MM.1S (cell line): ENCODE data around the gene TMEM92.
"Not testable (repeated sequence)": the region's sequence is repeated elsewhere in the genome, so short reads cannot be mapped to it uniquely, and the experiment has no call there.

Source experiments
- DNase-seq: peaks from one replicate; pipeline ENCODE4 v3.0.0-alpha.2; 2015
- H2AFZ ChIP-seq: fragments of 300-600 bp; sonication (generic); 2 replicates; pipeline ENCODE4 v1.6.0; 2016; ENCODE audit warnings: antibody characterized with exemption, low read length
- H3F3A ChIP-seq: fragments of 300-600 bp; sonication (generic); 2 replicates; pipeline ENCODE4 v1.6.1; 2016; ENCODE audit warnings: mild to moderate bottlenecking, antibody characterized with exemption, low read length, moderate library complexity, mixed read lengths; ENCODE audit not compliant: insufficient read depth
- H3K27ac ChIP-seq: fragments of 300-600 bp; sonication (generic); 2 replicates; pipeline ENCODE4 v1.5.1; 2016; ENCODE audit warnings: mild to moderate bottlenecking, low read length
- H3K27me3 ChIP-seq: fragments of 300-600 bp; sonication (generic); replicated peaks from 2 replicates; pipeline ENCODE4 v1.6.0; 2016; ENCODE audit warnings: low read length; ENCODE audit not compliant: insufficient read depth
- H3K36me3 ChIP-seq: fragments of 300-600 bp; sonication (generic); replicated peaks from 2 replicates; pipeline ENCODE4 v1.6.1; 2016; ENCODE audit warnings: mild to moderate bottlenecking, low read length, mixed read lengths; ENCODE audit not compliant: insufficient read depth
- H3K4me1 ChIP-seq: fragments of 300-600 bp; sonication (generic); 2 replicates; pipeline ENCODE4 v1.6.1; 2016; ENCODE audit warnings: low read length, mixed read lengths
- H3K4me2 ChIP-seq: fragments of 300-600 bp; sonication (generic); 2 replicates; pipeline ENCODE4 v1.6.0; 2016; ENCODE audit warnings: low read depth, low read length
- H3K4me3 ChIP-seq: fragments of 300-600 bp; sonication (generic); 2 replicates; pipeline ENCODE4 v1.5.1; 2016; ENCODE audit warnings: low read length, mixed read lengths
- H3K79me2 ChIP-seq: fragments of 300-600 bp; sonication (generic); 2 replicates; pipeline ENCODE4 v1.6.1; 2016; ENCODE audit warnings: mixed run types, low read length, mixed read lengths
- H3K9ac ChIP-seq: fragments of 300-600 bp; sonication (generic); 2 replicates; pipeline ENCODE4 v1.6.1; 2016; ENCODE audit warnings: low read length, mixed read lengths
- H3K9me2 ChIP-seq: fragments of 300-600 bp; sonication (generic); replicated peaks from 2 replicates; pipeline ENCODE4 v1.6.1; 2016; ENCODE audit warnings: mild to moderate bottlenecking, low read length, mixed read lengths; ENCODE audit not compliant: insufficient read depth
- H3K9me3 ChIP-seq: fragments of 300-600 bp; sonication (generic); replicated peaks from 2 replicates; pipeline ENCODE4 v1.6.1; 2016; ENCODE audit warnings: mild to moderate bottlenecking, low read length, mixed read lengths; ENCODE audit not compliant: insufficient read depth
- H4K20me1 ChIP-seq: fragments of 300-600 bp; sonication (generic); 2 replicates; pipeline ENCODE4 v1.6.1; 2016; ENCODE audit warnings: mild to moderate bottlenecking, low read length, moderate library complexity, mixed read lengths; ENCODE audit not compliant: insufficient read depth
- CTCF ChIP-seq: fragments of 300-600 bp; sonication (generic); IDR thresholded peaks from 2 replicates; pipeline ENCODE4 v1.5.1; 2016; ENCODE audit warnings: antibody characterized with exemption, low read length, mixed read lengths
- EZH2 ChIP-seq: fragments of 300-600 bp; sonication (generic); optimal IDR thresholded peaks from 2 replicates; pipeline ENCODE3; 2017; ENCODE audit warnings: low read depth, mild to moderate bottlenecking, antibody characterized with exemption, low read length, mixed read lengths
- EZH2phosphoT487 ChIP-seq: fragments of 300-600 bp; sonication (generic); IDR thresholded peaks from 2 replicates; pipeline ENCODE4 v1.6.1; 2018; ENCODE audit warnings: antibody characterized with exemption, low read length

The TMEM92 gene

GRCh38 chr17:50314456-50315011 lies 40.3 kb downstream of the TMEM92 start:
- H3K79me2 ChIP-seq, result no peaks in the 10 kb centered on the region
- H3K9ac ChIP-seq, result no peak overlapping the region
- H3K9me2 ChIP-seq, result no peaks in the 10 kb centered on the region
- H3K9me3 ChIP-seq, result no peaks in the 10 kb centered on the region
- no peaks in the 10 kb centered on the region for H3K36me3 ChIP-seq
- TF ChIP-seq EZH2, result no peak
- TF ChIP-seq EZH2phosphoT487, result no peak
- TF ChIP-seq CTCF, result no peak
- H3K4me1 ChIP-seq, result no peaks in the 10 kb centered on the region
- H3K4me3 ChIP-seq, result no peak overlapping the region
- DNase-seq, result no peak
- H4K20me1 ChIP-seq, result no peaks in the 10 kb centered on the region
- no peak overlapping the region for H3K27ac ChIP-seq
- no peaks in the 10 kb centered on the region for H3F3A ChIP-seq
- H3K4me2 ChIP-seq, result no peak overlapping the region
- no peak overlapping the region for H2AFZ ChIP-seq
- no peaks in the 10 kb centered on the region for H3K27me3 ChIP-seq

GRCh38 chr17:50316016-50316587 lies 41.8 kb downstream of the TMEM92 start:
- no peak for DNase-seq
- TF ChIP-seq CTCF, result no peak
- no peak for TF ChIP-seq EZH2phosphoT487

GRCh38 chr17:50316660-50317059 lies 42.4 kb downstream of the TMEM92 start:
- not testable (repeated sequence) for H3K36me3 ChIP-seq, H4K20me1 ChIP-seq, H2AFZ ChIP-seq, H3K4me3 ChIP-seq, H3K9ac ChIP-seq, H3K27ac ChIP-seq, H3K79me2 ChIP-seq, H3K27me3 ChIP-seq, H3K4me1 ChIP-seq, H3F3A ChIP-seq, H3K9me3 ChIP-seq, DNase-seq, H3K4me2 ChIP-seq, H3K9me2 ChIP-seq

More at GRCh38 chr17:50316016-50316587, 41.8 kb downstream of the TMEM92 start:
- Histone ChIP-seq H3K9me3 (no peaks in the 10 kb centered on the region), H3K36me3 (no peaks in the 10 kb centered on the region), H3K27me3 (no peaks in the 10 kb centered on the region), H4K20me1 (no peaks in the 10 kb centered on the region), H3K4me1 (no peaks in the 10 kb centered on the region), H3F3A (no peaks in the 10 kb centered on the region), H3K4me2 (no peak overlapping the region), H3K9ac (no peak overlapping the region), H3K4me3 (no peak overlapping the region), H2AFZ (no peak overlapping the region), H3K27ac (no peak overlapping the region), H3K79me2 (no peaks in the 10 kb centered on the region), H3K9me2 (no peaks in the 10 kb centered on the region)

GRCh38 chr17:50317121-50317520 lies 42.9 kb downstream of the TMEM92 start:
- Histone ChIP-seq H4K20me1 (no peaks in the 10 kb centered on the region), H3K9me3 (no peaks in the 10 kb centered on the region), H3K79me2 (no peaks in the 10 kb centered on the region), H3K9me2 (no peaks in the 10 kb centered on the region), H2AFZ (no peak overlapping the region), H3K4me2 (no peak overlapping the region), H3F3A (no peaks in the 10 kb centered on the region), H3K9ac (no peak overlapping the region), H3K27me3 (no peaks in the 10 kb centered on the region), H3K4me3 (no peak overlapping the region), H3K27ac (no peak overlapping the region), H3K4me1 (no peaks in the 10 kb centered on the region), H3K36me3 (no peaks in the 10 kb centered on the region)
- no peak for DNase-seq
- TF ChIP-seq EZH2phosphoT487, result no peak
- no peak for TF ChIP-seq CTCF
- no peak for TF ChIP-seq EZH2
